Mesothelial cell of epicardium (in vitro differentiated cells): Measurements from ENCODE around the gene CDH4. TPM values are rescaled to one million over a fixed set of nuclear protein-coding genes. Genes with fewer than 3 reads are reported as not detected.

ENCODE experiments used
- DNase-seq, 2 experiments: peaks; one replicate each; pipeline ENCODE4 v3.0.0; 2021; ENCODE audit warnings: low spot score in 2 of 2; ENCODE audit not compliant: unreplicated experiment in 2 of 2
- H3K27ac Mint-ChIP-seq: 2 replicates; pipeline ENCODE4 v1.8.0; 2021; ENCODE audit warnings: mixed read lengths
- H3K27me3 Mint-ChIP-seq: 2 replicates; pipeline ENCODE4 v1.8.0; 2021; ENCODE audit warnings: low read depth, mixed read lengths
- H3K36me3 Mint-ChIP-seq: 2 replicates; pipeline ENCODE4 v1.8.0; 2021; ENCODE audit warnings: mixed read lengths
- H3K4me1 Mint-ChIP-seq: 2 replicates; pipeline ENCODE4 v1.8.0; 2021; ENCODE audit warnings: mixed read lengths
- H3K4me3 Mint-ChIP-seq: 2 replicates; pipeline ENCODE4 v1.8.0; 2021; ENCODE audit warnings: mild to moderate bottlenecking, moderate library complexity, mixed read lengths
- H3K9me3 Mint-ChIP-seq: 2 replicates; pipeline ENCODE4 v1.8.0; 2021; ENCODE audit warnings: mixed read lengths
- total RNA-seq: library from RNA; stranded (reverse); gene quantifications from 3 replicates; pipeline ENCODE4 v1.2.1, GENCODE V29; 2021
- TF ChIP-seq, protein P1 (sequence below): fragments of 200-600 bp; sonication (generic); IDR thresholded peaks from one replicate; pipeline ENCODE4 v1.5.0; 2021; ENCODE audit warnings: antibody characterized with exemption; ENCODE audit not compliant: unreplicated experiment

Gene CDH4
- total RNA-seq, 1 donor from 2014 or later = 1.1 TPM

DNA sequence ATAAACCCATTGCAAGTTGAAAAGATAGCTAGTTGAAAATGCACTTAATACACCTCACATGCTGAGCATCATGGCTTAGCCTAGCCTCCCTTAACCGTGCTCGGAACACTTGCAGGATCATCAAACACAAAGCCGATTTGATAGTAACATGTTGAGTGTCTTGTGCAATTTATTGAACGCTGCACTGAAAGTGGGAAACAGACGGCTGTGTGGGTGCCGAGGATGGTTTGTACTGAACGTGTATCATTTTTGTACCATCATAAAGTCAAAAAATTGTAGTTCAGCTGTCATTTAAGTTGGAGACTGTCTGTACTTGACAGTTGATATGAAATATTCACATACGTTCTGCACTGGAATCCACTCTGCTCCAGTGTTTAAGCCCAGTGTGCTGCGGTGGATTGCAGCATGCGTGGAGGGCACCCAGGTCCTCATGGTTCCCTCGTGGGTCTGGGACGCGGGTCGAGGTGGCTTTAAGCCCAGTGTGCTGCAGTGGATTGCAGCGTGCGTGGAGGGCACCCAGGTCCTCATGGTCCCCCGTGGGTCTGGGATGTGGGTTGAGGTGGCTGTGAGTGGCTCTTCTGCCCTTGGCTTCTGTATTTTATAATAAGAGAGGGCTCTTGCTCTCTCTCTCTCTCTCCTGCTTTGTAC lies 77.0 kb downstream of the CDH4 start:
- Mint-ChIP-seq H3K4me3 (no peak overlapping the region), H3K9me3 (no peaks in the 10 kb centered on the region), H3K27me3 (peaks cover 51% of the 10 kb centered on the region), H3K36me3 (no peaks in the 10 kb centered on the region), H3K27ac (no peak overlapping the region), H3K4me1 (no peaks in the 10 kb centered on the region)
- TF ChIP-seq, protein P1, sequence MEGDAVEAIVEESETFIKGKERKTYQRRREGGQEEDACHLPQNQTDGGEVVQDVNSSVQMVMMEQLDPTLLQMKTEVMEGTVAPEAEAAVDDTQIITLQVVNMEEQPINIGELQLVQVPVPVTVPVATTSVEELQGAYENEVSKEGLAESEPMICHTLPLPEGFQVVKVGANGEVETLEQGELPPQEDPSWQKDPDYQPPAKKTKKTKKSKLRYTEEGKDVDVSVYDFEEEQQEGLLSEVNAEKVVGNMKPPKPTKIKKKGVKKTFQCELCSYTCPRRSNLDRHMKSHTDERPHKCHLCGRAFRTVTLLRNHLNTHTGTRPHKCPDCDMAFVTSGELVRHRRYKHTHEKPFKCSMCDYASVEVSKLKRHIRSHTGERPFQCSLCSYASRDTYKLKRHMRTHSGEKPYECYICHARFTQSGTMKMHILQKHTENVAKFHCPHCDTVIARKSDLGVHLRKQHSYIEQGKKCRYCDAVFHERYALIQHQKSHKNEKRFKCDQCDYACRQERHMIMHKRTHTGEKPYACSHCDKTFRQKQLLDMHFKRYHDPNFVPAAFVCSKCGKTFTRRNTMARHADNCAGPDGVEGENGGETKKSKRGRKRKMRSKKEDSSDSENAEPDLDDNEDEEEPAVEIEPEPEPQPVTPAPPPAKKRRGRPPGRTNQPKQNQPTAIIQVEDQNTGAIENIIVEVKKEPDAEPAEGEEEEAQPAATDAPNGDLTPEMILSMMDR = no peak
- DNase-seq = no peak

DNA sequence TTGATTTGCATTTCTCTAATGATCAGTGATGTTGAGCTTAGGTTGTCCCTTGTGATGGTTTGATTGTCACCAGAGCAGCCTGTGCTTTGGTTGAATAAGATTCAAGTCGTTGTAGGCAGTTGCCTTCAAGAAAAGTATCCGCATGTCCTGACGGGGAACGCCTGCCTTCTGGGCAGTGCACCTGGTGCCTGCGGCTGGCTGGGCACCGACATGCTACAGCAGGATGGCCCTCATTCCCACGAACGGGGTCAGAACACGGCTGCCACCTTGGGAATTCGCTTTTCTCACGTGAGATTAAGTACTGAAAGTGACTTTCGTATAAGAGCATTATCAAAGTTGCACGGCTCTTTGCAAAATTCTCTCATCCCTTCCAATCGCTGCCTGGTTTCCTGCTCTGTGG lies 78.4 kb downstream of the CDH4 start:
- H3K4me1 Mint-ChIP-seq = no peaks in the 10 kb centered on the region
- H3K9me3 Mint-ChIP-seq = no peaks in the 10 kb centered on the region
- peaks cover 46% of the 10 kb centered on the region for H3K27me3 Mint-ChIP-seq
- no peak overlapping the region for H3K27ac Mint-ChIP-seq
- TF ChIP-seq, protein P1 = no peak
- H3K4me3 Mint-ChIP-seq = no peak overlapping the region
- no peaks in the 10 kb centered on the region for H3K36me3 Mint-ChIP-seq
- no peak for DNase-seq

DNA sequence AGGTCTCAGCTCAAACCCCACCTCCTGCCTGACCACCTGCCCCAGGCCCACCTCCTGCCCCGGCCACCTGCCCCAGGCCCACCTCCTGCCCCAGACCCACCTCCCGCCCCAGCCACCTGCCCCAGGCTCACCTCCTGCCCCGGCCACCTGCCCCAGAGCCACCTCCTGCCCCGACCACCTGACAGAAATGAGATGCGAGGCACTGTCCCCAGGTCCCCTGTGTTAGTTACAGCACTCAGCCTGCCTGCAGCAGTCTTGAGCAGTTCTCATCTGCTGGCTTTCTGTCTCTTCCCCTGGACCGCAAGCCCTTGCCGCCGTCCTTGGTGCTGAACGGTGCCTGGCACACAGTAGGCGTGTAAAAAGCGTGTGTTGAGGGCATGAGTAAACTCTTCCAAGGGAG lies 79.5 kb downstream of the CDH4 start:
- Mint-ChIP-seq H3K4me3 (no peak overlapping the region), H3K36me3 (no peaks in the 10 kb centered on the region), H3K4me1 (no peaks in the 10 kb centered on the region), H3K9me3 (no peaks in the 10 kb centered on the region), H3K27me3 (peaks cover 46% of the 10 kb centered on the region), H3K27ac (no peak overlapping the region)
- peak in 1 of 2 experiments; percentile 55 for DNase-seq
- TF ChIP-seq, protein P1 = no peak

DNA sequence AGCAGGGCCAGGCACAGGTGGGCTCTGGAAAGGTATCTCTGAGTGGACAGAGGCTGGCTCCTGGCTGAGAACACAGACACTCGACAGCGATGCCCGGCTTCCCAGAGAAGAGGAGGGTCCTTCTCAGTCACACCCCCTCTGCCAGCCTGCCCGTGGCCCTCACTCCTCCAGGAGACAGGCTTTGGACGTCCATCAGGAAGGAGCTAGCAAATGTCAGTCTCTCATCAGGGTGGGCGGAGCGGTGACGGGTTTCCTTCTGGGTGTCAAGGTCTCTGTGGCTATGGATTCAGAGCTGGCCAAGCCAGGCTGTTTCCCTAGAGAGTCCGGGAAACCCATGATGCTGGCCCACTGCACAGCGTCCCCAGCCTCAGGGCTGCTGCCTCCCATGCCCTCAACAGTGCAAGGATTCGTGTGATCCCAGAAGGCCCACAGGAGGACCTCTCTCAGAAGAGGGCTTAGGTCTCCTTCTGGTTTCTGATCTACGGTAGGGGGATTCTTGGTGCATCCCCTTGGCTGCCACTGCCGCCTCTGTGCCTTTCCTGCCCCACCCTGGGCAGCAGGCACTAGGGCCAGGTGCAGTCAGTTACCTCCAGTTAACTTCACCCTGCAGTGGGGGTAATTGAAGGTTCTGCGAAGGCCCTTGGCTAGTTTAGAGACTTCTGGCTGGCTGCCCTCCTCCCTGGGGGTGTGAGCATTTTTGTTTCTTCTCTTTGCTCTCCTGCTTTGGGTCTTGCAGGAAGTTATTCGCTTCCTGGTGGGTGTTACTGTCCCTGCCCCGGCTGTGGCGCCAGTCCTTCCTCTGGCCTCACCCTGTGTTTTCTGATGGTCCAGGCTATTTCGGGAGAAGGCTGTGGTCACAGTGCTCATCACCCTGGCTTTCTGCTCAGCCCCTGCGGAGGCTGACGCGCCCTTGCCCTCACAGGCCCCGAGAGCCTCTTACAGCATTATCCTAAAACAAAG lies 80.2 kb downstream of the CDH4 start:
- TF ChIP-seq, protein P1 = no peak
- DNase-seq = no peak
- Mint-ChIP-seq H3K27ac (no peak overlapping the region), H3K9me3 (no peaks in the 10 kb centered on the region), H3K27me3 (peaks cover 41% of the 10 kb centered on the region), H3K4me3 (no peak overlapping the region), H3K4me1 (no peaks in the 10 kb centered on the region), H3K36me3 (no peaks in the 10 kb centered on the region)

DNA sequence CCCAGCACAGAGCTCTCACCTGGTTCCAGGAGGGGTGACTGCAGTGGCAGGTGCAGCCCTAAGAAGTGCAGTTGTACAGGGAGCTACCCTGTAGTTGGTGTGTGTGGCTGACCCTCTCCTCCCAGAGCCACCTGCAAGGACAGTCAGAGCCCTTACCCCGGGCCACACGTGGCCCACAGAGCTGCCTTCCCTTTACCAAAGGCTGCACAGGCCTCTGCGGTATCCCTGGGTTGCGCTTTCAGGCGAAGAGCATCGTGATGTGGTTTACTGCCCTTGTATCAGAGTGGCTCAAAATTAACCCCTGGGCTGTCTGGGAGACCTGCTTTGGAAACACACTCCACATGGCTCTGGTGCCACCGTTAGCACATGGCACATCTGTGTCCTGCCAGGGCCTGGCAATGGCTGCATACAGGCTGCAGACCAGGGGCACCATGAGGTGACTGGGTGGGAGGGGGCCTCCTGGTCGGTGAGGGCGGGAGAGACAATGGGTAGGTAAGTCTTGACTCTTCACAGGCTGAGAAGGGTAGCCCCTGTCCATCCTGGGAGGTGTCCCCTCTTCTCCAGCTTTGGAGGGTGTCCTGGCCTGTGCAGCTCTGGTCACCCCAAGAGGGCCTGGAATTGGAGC lies 81.5 kb downstream of the CDH4 start:
- DNase-seq = no peak
- Mint-ChIP-seq H3K4me1 (no peaks in the 10 kb centered on the region), H3K4me3 (no peak overlapping the region), H3K27me3 (peaks cover 45% of the 10 kb centered on the region), H3K36me3 (no peaks in the 10 kb centered on the region), H3K27ac (no peak overlapping the region), H3K9me3 (no peaks in the 10 kb centered on the region)
- TF ChIP-seq, protein P1 = no peak
